Measurements from ENCODE around the gene SLC19A1.

SLC19A1 gene

GRCh38 chr21:45517249-45518065 lies 24.8 kb downstream of the SLC19A1 start:
- no peak for DNase-seq (ENCODE audit: low spot score)

DNA sequence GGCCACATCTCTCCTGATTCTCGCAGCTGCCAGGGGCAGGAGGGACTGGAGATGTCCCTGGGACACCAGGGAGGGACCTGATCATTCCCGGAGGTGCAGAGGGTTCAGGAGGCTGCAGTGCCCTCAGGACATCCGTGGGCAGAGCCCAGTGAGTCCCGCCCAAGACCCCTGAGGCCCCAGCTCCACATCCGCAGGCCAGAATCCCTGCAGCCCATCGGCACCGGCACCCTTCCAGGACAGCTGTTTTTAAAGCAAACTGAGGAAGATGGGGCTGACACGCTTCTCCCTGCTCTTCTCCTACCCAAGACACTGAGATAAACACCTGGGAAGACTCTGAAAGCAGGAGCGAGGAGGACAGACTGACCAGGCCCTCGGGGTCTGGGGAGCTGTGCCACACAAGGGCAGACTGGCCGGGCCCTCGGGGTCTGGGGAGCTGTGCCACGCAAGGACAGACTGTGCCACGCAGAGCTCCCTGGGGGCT lies 25.5 kb downstream of the SLC19A1 start:
- DNase-seq (ENCODE audit: low spot score), result no peak

GRCh38 chr21:45516071-45516670 lies 26.1 kb downstream of the SLC19A1 start:
- DNase-seq (ENCODE audit: low spot score), result no peak

GRCh38 chr21:45515241-45516061 lies 26.8 kb downstream of the SLC19A1 start:
- DNase-seq (ENCODE audit: low spot score), result no peak

- no peak for DNase-seq (ENCODE audit: low spot score)
Measured at GRCh38 chr21:45514311-45515021, 27.8 kb downstream of the SLC19A1 start.

DNA sequence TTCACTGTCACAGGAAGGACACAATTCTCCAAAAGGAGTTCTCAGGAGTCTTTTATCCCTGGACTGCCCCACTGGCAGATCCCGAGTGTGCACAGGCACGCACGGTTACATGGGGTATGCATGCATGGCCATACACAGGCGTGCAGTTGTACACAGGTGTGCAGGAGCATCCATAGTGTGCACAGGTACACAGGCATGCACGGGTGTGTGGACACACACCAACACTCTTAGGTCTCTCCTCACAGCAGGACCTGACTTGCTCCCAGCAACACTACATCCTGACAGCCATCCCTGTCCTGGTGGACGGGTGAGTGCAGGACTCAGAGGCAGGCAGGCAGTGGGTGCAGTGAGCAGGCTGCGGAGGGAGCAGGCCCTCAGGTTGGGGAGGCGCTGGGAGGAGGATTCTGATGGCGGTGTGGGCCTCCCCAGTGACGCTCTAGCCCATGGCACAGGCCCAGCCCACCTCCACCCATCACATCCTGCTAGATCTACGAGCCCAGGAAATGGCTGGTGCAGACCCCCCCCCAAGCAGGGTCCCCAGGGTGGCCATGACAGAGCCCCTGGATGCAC lies 28.4 kb downstream of the SLC19A1 start:
- no peak for DNase-seq (ENCODE audit: low spot score)

GRCh38 chr21:45513003-45513717 lies 29.1 kb downstream of the SLC19A1 start:
- DNase-seq (ENCODE audit: low spot score), result no peak

- DNase-seq (ENCODE audit: low spot score), result no peak
Measured at GRCh38 chr21:45512626-45513002, 29.6 kb downstream of the SLC19A1 start.

GRCh38 chr21:45511661-45512431 lies 30.4 kb downstream of the SLC19A1 start:
- DNase-seq (ENCODE audit: low spot score), result no peak

- DNase-seq (ENCODE audit: low spot score), result no peak
Measured at GRCh38 chr21:45511007-45511406, 31.2 kb downstream of the SLC19A1 start.

GRCh38 chr21:45510466-45510955 lies 31.7 kb downstream of the SLC19A1 start:
- no peak for DNase-seq (ENCODE audit: low spot score)

DNA sequence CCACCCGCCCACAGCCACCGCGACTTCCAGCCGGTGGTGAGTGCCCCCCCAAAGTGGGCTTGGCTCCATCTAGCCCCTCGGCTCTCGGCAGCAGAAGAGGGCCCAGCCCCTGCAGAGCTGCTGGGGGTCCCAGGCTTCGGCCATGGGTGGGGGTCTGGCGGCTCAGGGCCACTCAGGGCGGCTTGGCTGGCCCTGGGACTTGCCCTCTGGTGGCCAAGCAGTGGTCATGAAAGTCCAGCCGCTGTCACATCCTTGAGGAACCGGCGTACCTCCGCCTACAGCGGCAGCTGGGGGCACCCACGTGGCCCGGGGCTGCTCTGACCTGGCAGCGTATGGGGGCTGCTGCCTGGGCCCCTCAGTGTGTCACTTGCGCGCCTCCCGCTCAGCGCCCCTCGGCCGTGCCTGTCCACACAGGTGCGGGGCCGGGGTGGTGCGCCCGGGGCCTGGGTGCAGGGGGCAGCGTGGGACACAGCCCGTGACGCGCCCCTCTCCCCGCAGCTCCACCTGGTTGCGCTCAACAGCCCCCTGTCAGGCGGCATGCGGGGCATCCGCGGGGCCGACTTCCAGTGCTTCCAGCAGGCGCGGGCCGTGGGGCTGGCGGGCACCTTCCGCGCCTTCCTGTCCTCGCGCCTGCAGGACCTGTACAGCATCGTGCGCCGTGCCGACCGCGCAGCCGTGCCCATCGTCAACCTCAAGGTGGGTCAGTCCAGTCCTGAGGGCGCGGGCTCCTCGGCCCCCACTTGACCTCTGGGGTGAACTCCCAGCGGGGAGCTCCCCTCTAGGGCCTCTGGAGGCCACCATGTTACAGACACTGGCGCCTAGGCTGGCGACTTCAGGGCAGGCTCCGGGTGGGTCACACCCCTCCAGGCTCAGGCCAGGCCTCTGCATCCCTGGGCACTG lies 32.4 kb downstream of the SLC19A1 start:
- DNase-seq (ENCODE audit: low spot score), result no peak

DNA sequence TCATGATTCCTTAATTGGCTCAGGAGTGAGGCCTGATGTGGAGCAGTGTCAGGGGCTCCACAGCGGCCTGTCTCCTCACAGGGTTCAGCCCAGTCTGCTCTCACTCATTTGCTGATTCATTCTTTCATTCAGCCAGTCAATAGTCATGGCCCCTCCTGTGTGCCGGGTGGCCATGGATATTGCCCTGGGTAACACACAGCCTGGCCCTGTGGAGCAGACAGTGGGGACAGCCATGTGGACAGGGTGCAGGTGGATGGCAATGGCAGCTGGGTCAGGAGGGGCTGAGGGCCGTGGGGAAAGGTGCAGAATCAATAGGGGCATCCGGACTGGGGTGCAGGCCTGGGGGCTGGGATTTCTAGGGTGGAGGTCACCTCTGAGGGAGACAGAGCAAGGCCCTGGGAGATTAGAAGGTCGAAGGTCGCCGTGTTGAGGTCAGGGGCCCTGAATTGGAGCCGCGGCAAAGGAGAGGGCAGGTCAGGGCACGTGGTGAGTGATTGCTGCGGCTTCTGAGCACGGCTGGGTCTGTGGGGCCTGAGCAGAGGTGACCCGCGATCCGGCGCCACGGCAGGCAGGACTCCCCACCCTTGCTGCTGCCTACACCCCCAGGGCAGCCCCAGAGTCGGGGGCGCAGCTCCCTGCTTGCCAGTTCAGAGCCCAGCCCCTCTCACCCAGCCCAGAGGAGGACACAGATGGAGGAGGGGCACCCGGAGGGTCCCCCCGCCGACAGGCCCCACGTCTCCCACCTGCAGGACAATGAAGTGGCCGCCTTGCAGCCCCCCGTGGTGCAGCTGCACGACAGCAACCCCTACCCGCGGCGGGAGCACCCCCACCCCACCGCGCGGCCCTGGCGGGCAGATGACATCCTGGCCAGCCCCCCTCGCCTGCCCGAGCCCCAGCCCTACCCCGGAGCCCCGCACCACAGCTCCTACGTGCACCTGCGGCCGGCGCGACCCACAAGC lies 33.4 kb downstream of the SLC19A1 start:
- DNase-seq (ENCODE audit: low spot score), result no peak

- no peak for DNase-seq (ENCODE audit: low spot score)
Measured at GRCh38 chr21:45507888-45508508, 34.2 kb downstream of the SLC19A1 start.

DNA sequence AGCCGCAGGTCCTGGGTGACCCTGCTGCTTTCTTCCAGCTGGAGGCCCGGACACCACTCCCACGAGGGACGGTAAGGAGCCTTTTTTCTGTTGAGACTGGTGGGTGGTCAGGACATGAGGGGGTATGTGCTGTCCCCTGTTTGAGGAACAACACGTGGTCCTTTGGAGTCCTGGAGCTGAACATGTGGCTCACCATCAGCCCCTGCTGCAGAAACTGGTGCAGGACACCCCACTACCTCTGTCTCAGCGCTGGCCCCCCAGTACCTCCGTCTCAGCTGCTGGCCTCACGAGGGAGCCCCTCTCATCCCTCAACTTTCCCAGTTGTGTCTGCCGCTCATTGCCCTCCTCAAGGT lies 34.7 kb downstream of the SLC19A1 start:
- no peak for DNase-seq (ENCODE audit: low spot score)

GRCh38 chr21:45506836-45507522 lies 35.3 kb downstream of the SLC19A1 start:
- no peak for DNase-seq (ENCODE audit: low spot score)
